GM21447 (cell line): ENCODE data around the gene ATP9A.
"Not testable (repeated sequence)": the region's sequence is repeated elsewhere in the genome, so short reads cannot be mapped to it uniquely, and the experiment has no call there.

Experiments
- ATAC-seq: cut with Tn5 transposase; IDR thresholded peaks from one replicate; pipeline ENCODE4 v1.9.1; 2021; ENCODE audit not compliant: unreplicated experiment

Gene ATP9A

GRCh38 chr20:51661609-51662178 lies 106.5 kb downstream of the ATP9A start:
- ATAC-seq, result no peak

GRCh38 chr20:51660672-51661608 lies 107.2 kb downstream of the ATP9A start:
- no peak for ATAC-seq

GRCh38 chr20:51659491-51660050 lies 108.6 kb downstream of the ATP9A start:
- ATAC-seq, result no peak

GRCh38 chr20:51656726-51657260 lies 111.4 kb downstream of the ATP9A start:
- ATAC-seq, result no peak

GRCh38 chr20:51656089-51656488 lies 112.1 kb downstream of the ATP9A start:
- not testable (repeated sequence) for ATAC-seq

- ATAC-seq, result no peak
Measured at GRCh38 chr20:51654495-51654894, 113.7 kb downstream of the ATP9A start.

- ATAC-seq, result no peak
Measured at GRCh38 chr20:51654060-51654459, 114.1 kb downstream of the ATP9A start.

GRCh38 chr20:51653226-51653625 lies 115.0 kb downstream of the ATP9A start:
- ATAC-seq, result no peak

- no peak for ATAC-seq
Measured at GRCh38 chr20:51651921-51652549, 116.2 kb downstream of the ATP9A start.

GRCh38 chr20:51650685-51651134 lies 117.5 kb downstream of the ATP9A start:
- no peak for ATAC-seq

GRCh38 chr20:51648571-51648947 lies 119.6 kb downstream of the ATP9A start:
- no peak for ATAC-seq

- ATAC-seq, result no peak
Measured at GRCh38 chr20:51647674-51648570, 120.3 kb downstream of the ATP9A start.

GRCh38 chr20:51643810-51644209 lies 124.4 kb downstream of the ATP9A start:
- not testable (repeated sequence) for ATAC-seq

- ATAC-seq, result no peak
Measured at GRCh38 chr20:51643390-51643789, 124.8 kb downstream of the ATP9A start.

- ATAC-seq, result no peak
Measured at GRCh38 chr20:51641866-51642265, 126.3 kb downstream of the ATP9A start.

- no peak for ATAC-seq
Measured at GRCh38 chr20:51640743-51641142, 127.4 kb downstream of the ATP9A start.

GRCh38 chr20:51639206-51639832 lies 128.9 kb downstream of the ATP9A start:
- no peak for ATAC-seq

- ATAC-seq, result no peak
Measured at GRCh38 chr20:51637241-51637640, 130.9 kb downstream of the ATP9A start.

- ATAC-seq, result no peak
Measured at GRCh38 chr20:51636123-51636522, 132.1 kb downstream of the ATP9A start.

GRCh38 chr20:51635680-51636079 lies 132.5 kb downstream of the ATP9A start:
- ATAC-seq, result no peak
